ENCODE data around the gene UNKL. TPM values are rescaled to one million over a fixed set of nuclear protein-coding genes. Genes with fewer than 3 reads are reported as not detected.

UNKL gene
- total and polyA plus RNA-seq, 4 donors, result 7.9 to 31.2 (median 16.9) TPM

GRCh38 chr16:1317479-1318267 lies 96.8 kb downstream of the UNKL start:
- Histone ChIP-seq H3K4me3 (no peak overlapping the region), H3K27me3 (ENCODE audit: control insufficient read depth in 3 of 3, insufficient read depth in 3 of 3, low read length in 2 of 3) (no peaks in the 10 kb centered on the region), H3K36me3 (ENCODE audit: control insufficient read depth in 4 of 4, insufficient read depth in 4 of 4, low read length in 4 of 4) (peaks cover 23 to 81% (median 50%) of the 10 kb centered on the region in 4 donors), H3K9me3 (ENCODE audit: control insufficient read depth in 4 of 4, insufficient read depth in 3 of 4, low read length in 3 of 4) (peaks cover 0 to 2% (median 0%) of the 10 kb centered on the region in 4 donors), H3K4me1 (ENCODE audit: control insufficient read depth in 5 of 5, insufficient read depth in 5 of 5, low read length in 5 of 5) (peaks cover 0 to 8% (median 0%) of the 10 kb centered on the region in 5 donors), H3K9ac (ENCODE audit: insufficient read depth in 1 of 2, low read length in 2 of 2) (no peak overlapping the region), H3K27ac (ENCODE audit: low read depth in 1 of 2, low read length in 1 of 2) (no peak overlapping the region)
- DNase-seq, result no peak
- TF ChIP-seq, protein P1, sequence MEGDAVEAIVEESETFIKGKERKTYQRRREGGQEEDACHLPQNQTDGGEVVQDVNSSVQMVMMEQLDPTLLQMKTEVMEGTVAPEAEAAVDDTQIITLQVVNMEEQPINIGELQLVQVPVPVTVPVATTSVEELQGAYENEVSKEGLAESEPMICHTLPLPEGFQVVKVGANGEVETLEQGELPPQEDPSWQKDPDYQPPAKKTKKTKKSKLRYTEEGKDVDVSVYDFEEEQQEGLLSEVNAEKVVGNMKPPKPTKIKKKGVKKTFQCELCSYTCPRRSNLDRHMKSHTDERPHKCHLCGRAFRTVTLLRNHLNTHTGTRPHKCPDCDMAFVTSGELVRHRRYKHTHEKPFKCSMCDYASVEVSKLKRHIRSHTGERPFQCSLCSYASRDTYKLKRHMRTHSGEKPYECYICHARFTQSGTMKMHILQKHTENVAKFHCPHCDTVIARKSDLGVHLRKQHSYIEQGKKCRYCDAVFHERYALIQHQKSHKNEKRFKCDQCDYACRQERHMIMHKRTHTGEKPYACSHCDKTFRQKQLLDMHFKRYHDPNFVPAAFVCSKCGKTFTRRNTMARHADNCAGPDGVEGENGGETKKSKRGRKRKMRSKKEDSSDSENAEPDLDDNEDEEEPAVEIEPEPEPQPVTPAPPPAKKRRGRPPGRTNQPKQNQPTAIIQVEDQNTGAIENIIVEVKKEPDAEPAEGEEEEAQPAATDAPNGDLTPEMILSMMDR (IDR thresholded peaks at IDR 0.05; ENCODE audit: control extremely low read depth, extremely low read depth), result no peak
- WGBS, 2 donors, result 93 to 96% methylated on average over 32 of the region's 32 CpGs
- no peak for ATAC-seq (ENCODE audit: insufficient read depth, low FRiP score)

DNA sequence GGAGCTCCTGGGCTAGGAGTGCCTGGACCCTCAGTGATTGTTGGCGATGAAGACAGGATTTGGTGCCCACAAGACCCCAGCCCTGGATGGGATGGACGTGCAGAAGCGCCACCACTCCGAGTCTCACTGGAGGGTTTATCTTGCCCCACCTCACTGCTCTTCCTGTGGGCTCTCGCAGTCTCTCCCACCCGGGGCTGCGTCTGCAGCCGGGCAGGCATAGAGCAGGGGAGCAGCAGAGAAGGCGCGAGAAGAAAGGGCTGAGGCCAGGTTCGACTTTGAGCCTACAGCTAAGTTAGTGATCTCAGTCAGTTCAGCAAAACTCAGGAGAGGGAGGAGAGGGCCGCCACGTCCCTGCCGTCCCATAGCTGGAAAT lies 98.5 kb downstream of the UNKL start:
- H3K4me1 ChIP-seq (ENCODE audit: control insufficient read depth in 5 of 5, insufficient read depth in 5 of 5, low read length in 5 of 5), result peaks cover 0 to 23% (median 5%) of the 10 kb centered on the region in 5 donors
- DNase-seq (no peak), ATAC-seq (ENCODE audit: insufficient read depth, low FRiP score) (no peak)
- H3K36me3 ChIP-seq (ENCODE audit: control insufficient read depth in 4 of 4, insufficient read depth in 4 of 4, low read length in 4 of 4), result peaks cover 23 to 77% (median 45%) of the 10 kb centered on the region in 4 donors
- 88 to 89% methylated on average over 14 of the region's 14 CpGs for WGBS, 2 donors
- no peak overlapping the region for H3K9ac ChIP-seq (ENCODE audit: insufficient read depth in 1 of 2, low read length in 2 of 2)
- no peaks in the 10 kb centered on the region for H3K27me3 ChIP-seq (ENCODE audit: control insufficient read depth in 3 of 3, insufficient read depth in 3 of 3, low read length in 2 of 3)
- no peak overlapping the region for H3K27ac ChIP-seq (ENCODE audit: low read depth in 1 of 2, low read length in 1 of 2)
- H3K4me3 ChIP-seq, result no peak overlapping the region
- peaks cover 0 to 2% (median 0%) of the 10 kb centered on the region in 4 donors for H3K9me3 ChIP-seq (ENCODE audit: control insufficient read depth in 4 of 4, insufficient read depth in 3 of 4, low read length in 3 of 4)
- TF ChIP-seq, protein P1 (IDR thresholded peaks at IDR 0.05; ENCODE audit: control extremely low read depth, extremely low read depth), result no peak

DNA sequence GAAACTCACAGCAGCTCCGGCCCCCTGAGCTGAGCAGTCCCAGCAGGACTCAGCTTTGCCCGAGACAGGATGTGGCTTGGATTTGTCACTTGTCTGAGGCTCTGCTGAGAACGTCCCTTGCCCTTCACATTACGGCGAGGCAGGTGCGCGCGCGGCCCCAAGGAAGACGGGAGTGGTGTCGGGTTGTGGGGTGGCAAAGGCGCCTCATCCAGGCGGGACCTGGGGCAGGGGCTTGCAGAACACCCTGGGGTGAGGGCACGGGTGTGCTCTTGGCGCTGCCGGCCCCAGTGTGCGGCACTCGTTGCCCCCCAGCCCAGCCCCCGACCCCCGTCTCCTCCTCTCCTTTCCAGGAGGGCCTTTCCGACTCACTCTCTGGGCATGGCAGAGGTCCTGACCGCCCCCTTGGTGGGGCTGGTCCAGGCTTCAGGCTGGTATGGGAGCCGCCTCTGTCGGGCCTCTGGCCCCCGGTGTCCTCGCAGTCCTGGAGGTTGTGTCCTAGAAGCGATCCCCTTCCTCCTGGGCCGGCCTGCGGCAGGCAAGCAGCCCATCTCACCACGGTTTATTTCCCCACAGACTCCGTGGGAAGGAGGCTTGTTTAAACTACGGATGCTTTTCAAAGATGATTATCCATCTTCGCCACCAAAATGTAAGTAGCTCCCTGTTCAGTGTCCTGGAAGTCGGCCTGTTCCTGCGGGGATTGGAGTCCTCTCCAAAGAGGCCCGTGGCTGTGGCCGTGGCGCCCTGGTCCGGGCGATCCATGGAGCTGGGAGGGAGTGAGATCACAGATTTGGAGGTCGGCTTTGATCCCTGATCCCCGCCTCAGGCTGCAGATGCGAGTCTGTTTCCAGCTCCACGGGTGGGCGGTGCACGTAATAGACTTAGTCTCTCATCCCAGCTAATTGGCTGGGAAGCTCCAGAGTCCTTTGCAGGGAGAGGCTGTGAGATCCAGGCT lies 99.1 kb downstream of the UNKL start:
- no peaks in the 10 kb centered on the region for H3K27me3 ChIP-seq (ENCODE audit: control insufficient read depth in 3 of 3, insufficient read depth in 3 of 3, low read length in 2 of 3)
- DNase-seq, result no peak
- peaks cover 0 to 28% (median 10%) of the 10 kb centered on the region in 5 donors for H3K4me1 ChIP-seq (ENCODE audit: control insufficient read depth in 5 of 5, insufficient read depth in 5 of 5, low read length in 5 of 5)
- H3K9ac ChIP-seq (ENCODE audit: insufficient read depth in 1 of 2, low read length in 2 of 2), result no peak overlapping the region
- H3K4me3 ChIP-seq, result no peak overlapping the region
- H3K27ac ChIP-seq (ENCODE audit: low read depth in 1 of 2, low read length in 1 of 2), result no peak overlapping the region
- 87 to 88% methylated on average over 45 to 46 of the region's 46 CpGs for WGBS, 2 donors
- H3K36me3 ChIP-seq (ENCODE audit: control insufficient read depth in 4 of 4, insufficient read depth in 4 of 4, low read length in 4 of 4), result peaks cover 19 to 70% (median 41%) of the 10 kb centered on the region in 4 donors
- TF ChIP-seq, protein P1 (IDR thresholded peaks at IDR 0.05; ENCODE audit: control extremely low read depth, extremely low read depth), result no peak
- ATAC-seq (ENCODE audit: insufficient read depth, low FRiP score), result no peak
- peaks cover 0 to 2% (median 0%) of the 10 kb centered on the region in 4 donors for H3K9me3 ChIP-seq (ENCODE audit: control insufficient read depth in 4 of 4, insufficient read depth in 3 of 4, low read length in 3 of 4)
